Ascending aorta (tissue), 2 donors: ENCODE measurements around the gene LAT. TPM values are rescaled to one million over a fixed set of nuclear protein-coding genes. Genes with fewer than 3 reads are reported as not detected.
"Not testable (repeated sequence)": the region's sequence is repeated elsewhere in the genome, so short reads cannot be mapped to it uniquely, and the experiment has no call there.

ENCODE experiments used
- DNase-seq, 2 donors: peaks; one replicate each; pipeline ENCODE4 v3.0.0-alpha.2; 2019; ENCODE audit warnings: low spot score in 2 of 2
- H3K27ac ChIP-seq, 2 donors: fragments of 200-600 bp; sonication (generic); one replicate each; pipeline ENCODE4 v1.5.1; 2016 to 2017; ENCODE audit warnings: mild to moderate bottlenecking in 1 of 2
- H3K27me3 ChIP-seq: fragments of 200-600 bp; sonication (generic); one replicate; pipeline ENCODE4 v1.5.1; 2017
- H3K36me3 ChIP-seq, 2 donors: fragments of 200-600 bp; sonication (generic); one replicate each; pipeline ENCODE4 v1.5.1; 2016
- H3K4me1 ChIP-seq, 2 donors: fragments of 200-600 bp; sonication (generic); one replicate each; pipeline ENCODE4 v1.5.1; 2016 to 2017; ENCODE audit warnings: mild to moderate bottlenecking in 1 of 2
- H3K4me3 ChIP-seq, 2 donors: fragments of 200-600 bp; sonication (generic); one replicate each; pipeline ENCODE4 v1.5.1; 2016 to 2017; ENCODE audit warnings: mild to moderate bottlenecking in 1 of 2
- H3K9me3 ChIP-seq, 2 donors: fragments of 200-600 bp; sonication (generic); one replicate each; pipeline ENCODE4 v1.5.1; 2016
- intact Hi-C: fragments of 100-400 bp; cut with DNase I; formaldehyde crosslinking; loops from one replicate; pipeline ENCODE4 v1.15.1; 2023
- total RNA-seq: library from RNA; depleted of rRNA; stranded (reverse); fragments of >200 nt; gene quantifications from one replicate; pipeline ENCODE4 v1.1.0, GENCODE V29; 2016
- TF ChIP-seq, protein P1 (sequence below), 3 experiments: fragments of 200-600 bp in 2 of 3; fragments of 450-650 bp in 1 of 3; sonication (generic) in 2 of 3; IDR thresholded peaks; one replicate each; pipeline ENCODE4 v1.5.1; 2016 to 2019; ENCODE audit warnings: antibody characterized with exemption in 3 of 3, mild to moderate bottlenecking in 1 of 3, moderate library complexity in 1 of 3

The LAT gene
- total RNA-seq, 1 donor from 2014 or later, result 53.4 TPM

- no peak for DNase-seq
- Histone ChIP-seq H3K36me3 (no peaks in the 10 kb centered on the region), H3K27me3 (no peaks in the 10 kb centered on the region), H3K27ac (no peak overlapping the region), H3K4me1 (no peaks in the 10 kb centered on the region), H3K4me3 (no peak overlapping the region), H3K9me3 (no peaks in the 10 kb centered on the region)
- TF ChIP-seq, protein P1, sequence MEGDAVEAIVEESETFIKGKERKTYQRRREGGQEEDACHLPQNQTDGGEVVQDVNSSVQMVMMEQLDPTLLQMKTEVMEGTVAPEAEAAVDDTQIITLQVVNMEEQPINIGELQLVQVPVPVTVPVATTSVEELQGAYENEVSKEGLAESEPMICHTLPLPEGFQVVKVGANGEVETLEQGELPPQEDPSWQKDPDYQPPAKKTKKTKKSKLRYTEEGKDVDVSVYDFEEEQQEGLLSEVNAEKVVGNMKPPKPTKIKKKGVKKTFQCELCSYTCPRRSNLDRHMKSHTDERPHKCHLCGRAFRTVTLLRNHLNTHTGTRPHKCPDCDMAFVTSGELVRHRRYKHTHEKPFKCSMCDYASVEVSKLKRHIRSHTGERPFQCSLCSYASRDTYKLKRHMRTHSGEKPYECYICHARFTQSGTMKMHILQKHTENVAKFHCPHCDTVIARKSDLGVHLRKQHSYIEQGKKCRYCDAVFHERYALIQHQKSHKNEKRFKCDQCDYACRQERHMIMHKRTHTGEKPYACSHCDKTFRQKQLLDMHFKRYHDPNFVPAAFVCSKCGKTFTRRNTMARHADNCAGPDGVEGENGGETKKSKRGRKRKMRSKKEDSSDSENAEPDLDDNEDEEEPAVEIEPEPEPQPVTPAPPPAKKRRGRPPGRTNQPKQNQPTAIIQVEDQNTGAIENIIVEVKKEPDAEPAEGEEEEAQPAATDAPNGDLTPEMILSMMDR (IDR thresholded peaks at IDR 0.05), result no peak
- intact Hi-C loops, result no loop called here
These were observed 46.1 kb upstream of the LAT start for GRCh38 chr16:28938721-28939120.

DNA sequence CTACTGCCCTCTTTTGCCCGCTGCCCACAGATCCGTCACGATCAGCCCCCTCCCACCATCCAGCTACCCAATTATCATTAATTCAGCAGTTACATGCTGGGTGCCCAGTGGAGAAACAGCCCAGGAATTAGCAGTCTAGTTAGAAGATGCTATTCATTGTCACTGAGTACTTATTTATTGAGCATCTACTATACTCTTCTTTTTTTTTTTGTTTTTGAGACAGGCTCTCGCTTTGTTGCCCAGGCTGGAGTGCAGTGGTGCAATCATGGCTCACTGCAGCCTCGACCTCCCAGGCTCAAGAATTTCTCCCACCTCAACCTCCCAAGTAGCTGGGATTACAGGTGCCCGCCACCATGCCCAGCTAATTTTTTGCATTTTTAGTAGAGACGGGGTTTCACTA is 45.0 kb upstream of the LAT start:
- H3K4me1 ChIP-seq, intact Hi-C loops, DNase-seq, H3K36me3 ChIP-seq, H3K27ac ChIP-seq, H3K27me3 ChIP-seq, H3K9me3 ChIP-seq, H3K4me3 ChIP-seq: not testable (repeated sequence)

GRCh38 chr16:28943281-28943680 is 41.6 kb upstream of the LAT start:
- Histone ChIP-seq H3K27ac (no peak overlapping the region), H3K4me1 (peaks cover 0 to 4% of the 10 kb centered on the region in 2 donors), H3K4me3 (no peak overlapping the region), H3K9me3 (no peaks in the 10 kb centered on the region), H3K27me3 (no peaks in the 10 kb centered on the region), H3K36me3 (no peaks in the 10 kb centered on the region)
- intact Hi-C loops, result no loop called here
- no peak for DNase-seq
- TF ChIP-seq, protein P1 (IDR thresholded peaks at IDR 0.05), result no peak

DNA sequence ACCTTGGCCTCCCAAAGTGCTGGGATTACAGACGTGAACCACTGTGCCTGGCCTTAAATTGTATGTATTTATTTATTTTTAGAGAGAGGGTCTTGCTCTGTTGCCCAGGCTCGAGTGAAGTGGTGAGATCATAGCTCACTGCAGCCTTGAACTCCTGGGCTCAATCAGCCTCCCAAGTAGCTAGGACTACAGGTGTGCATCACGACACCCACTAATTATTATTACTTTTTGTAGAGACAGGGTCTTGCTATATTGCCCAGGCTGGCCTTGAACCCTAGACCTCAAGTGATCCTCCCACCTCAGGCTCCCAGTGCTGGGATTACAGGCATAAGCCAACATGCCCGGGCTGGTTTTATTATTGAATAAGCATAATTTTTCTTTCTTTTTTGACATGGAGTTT is 38.2 kb upstream of the LAT start:
- no peak for DNase-seq
- H3K4me1 ChIP-seq, result peaks cover 3 to 7% of the 10 kb centered on the region in 2 donors
- no peaks in the 10 kb centered on the region for H3K36me3 ChIP-seq
- TF ChIP-seq, protein P1 (IDR thresholded peaks at IDR 0.05), result no peak
- no peak overlapping the region for H3K4me3 ChIP-seq
- no peaks in the 10 kb centered on the region for H3K9me3 ChIP-seq
- no peak overlapping the region for H3K27ac ChIP-seq
- intact Hi-C loops, result no loop called here
- H3K27me3 ChIP-seq, result no peaks in the 10 kb centered on the region

GRCh38 chr16:28950648-28951409 is 34.0 kb upstream of the LAT start, which contains the start of gene NFATC2IP:
Gene NFATC2IP, plus strand, starts transcription at chr16:28950937. Its CDS starts 75 bp downstream, at chr16:28951012.
- intact Hi-C loops, result loop anchor here (1.0 kb wide), 6 partner anchors 23 to 128 kb away; partner anchors contain the start of genes RABEP2, SH2B1, SPNS1 and TUFM
- Histone ChIP-seq H3K4me1 (peaks cover 3 to 9% of the 10 kb centered on the region in 2 donors), H3K9me3 (no peaks in the 10 kb centered on the region), H3K36me3 (peaks cover 13 to 28% of the 10 kb centered on the region in 2 donors), H3K4me3 (peak within 1 kb of the TSS; percentile 71 to 100), H3K27me3 (no peaks in the 10 kb centered on the region), H3K27ac (peak within 1 kb of the TSS; percentile 84 to 89)
- peak; percentile 99 to 100 for DNase-seq
- TF ChIP-seq, protein P1 (IDR thresholded peaks at IDR 0.05), result no peak

- TF ChIP-seq, protein P1 (IDR thresholded peaks at IDR 0.05), result no peak
- H3K27me3 ChIP-seq, result no peaks in the 10 kb centered on the region
- H3K36me3 ChIP-seq, result peaks cover 19 to 34% of the 10 kb centered on the region in 2 donors
- peak overlapping the region; percentile 84 to 89 for H3K27ac ChIP-seq
- peak in 1 of 2 donors; percentile 65 for DNase-seq
- H3K9me3 ChIP-seq, result no peaks in the 10 kb centered on the region
- intact Hi-C loops, result no loop called here
- peak overlapping the region; percentile 71 to 100 for H3K4me3 ChIP-seq
- H3K4me1 ChIP-seq, result peaks cover 3 to 9% of the 10 kb centered on the region in 2 donors
These were observed 33.4 kb upstream of the LAT start for GRCh38 chr16:28951410-28951943.
